ENCODE measurements around the gene MMD2. TPM values are rescaled to one million over a fixed set of nuclear protein-coding genes. Genes with fewer than 3 reads are reported as not detected.

The MMD2 gene
- total RNA-seq, 1 donor from 2014 or later, result not detected

DNA sequence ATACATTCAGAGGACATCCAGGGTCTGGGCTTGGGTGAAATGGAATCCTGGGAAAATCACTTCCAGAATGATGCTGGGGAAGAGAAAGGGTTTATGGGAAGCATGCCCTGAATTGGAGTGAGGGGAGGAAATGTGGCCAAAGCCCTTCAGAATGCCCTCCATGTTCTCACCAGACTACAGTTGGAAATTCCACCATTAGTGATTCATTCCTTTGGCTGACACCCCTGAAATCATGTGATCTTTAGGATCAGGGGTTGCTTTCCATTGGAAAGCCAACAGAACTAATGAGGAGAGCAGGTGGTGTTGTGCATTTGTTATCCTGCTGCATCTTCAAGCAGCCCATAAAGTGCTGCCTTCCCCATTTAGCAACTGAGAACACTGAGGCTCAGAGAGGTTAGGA lies 54.6 kb downstream of the MMD2 start:
- Histone ChIP-seq H4K20me1 (ENCODE audit: insufficient read depth, low read length) (no peaks in the 10 kb centered on the region), H3K9me3 (ENCODE audit: insufficient read depth, low read depth, low read length) (no peaks in the 10 kb centered on the region), H3K79me2 (ENCODE audit: insufficient read depth, low read length) (no peaks in the 10 kb centered on the region), H3K9ac (ENCODE audit: low read length) (no peak overlapping the region), H3K4me2 (ENCODE audit: low read length) (no peak overlapping the region), H3K4me1 (ENCODE audit: insufficient read depth, low read length) (no peaks in the 10 kb centered on the region), H3K36me3 (ENCODE audit: insufficient read depth, low read length) (no peaks in the 10 kb centered on the region), H3K27me3 (ENCODE audit: insufficient read depth, low read length) (no peaks in the 10 kb centered on the region), H3K4me3 (ENCODE audit: insufficient read depth, low read depth, low read length) (no peak overlapping the region), H3K27ac (ENCODE audit: low read depth, low read length) (no peak overlapping the region), H2AFZ (ENCODE audit: low read depth, low read length) (no peak overlapping the region)
- peaks cover 2% of the 10 kb centered on the region for H3K9me3 Mint-ChIP-seq (ENCODE audit: unreplicated experiment)
- TF ChIP-seq, protein P1, sequence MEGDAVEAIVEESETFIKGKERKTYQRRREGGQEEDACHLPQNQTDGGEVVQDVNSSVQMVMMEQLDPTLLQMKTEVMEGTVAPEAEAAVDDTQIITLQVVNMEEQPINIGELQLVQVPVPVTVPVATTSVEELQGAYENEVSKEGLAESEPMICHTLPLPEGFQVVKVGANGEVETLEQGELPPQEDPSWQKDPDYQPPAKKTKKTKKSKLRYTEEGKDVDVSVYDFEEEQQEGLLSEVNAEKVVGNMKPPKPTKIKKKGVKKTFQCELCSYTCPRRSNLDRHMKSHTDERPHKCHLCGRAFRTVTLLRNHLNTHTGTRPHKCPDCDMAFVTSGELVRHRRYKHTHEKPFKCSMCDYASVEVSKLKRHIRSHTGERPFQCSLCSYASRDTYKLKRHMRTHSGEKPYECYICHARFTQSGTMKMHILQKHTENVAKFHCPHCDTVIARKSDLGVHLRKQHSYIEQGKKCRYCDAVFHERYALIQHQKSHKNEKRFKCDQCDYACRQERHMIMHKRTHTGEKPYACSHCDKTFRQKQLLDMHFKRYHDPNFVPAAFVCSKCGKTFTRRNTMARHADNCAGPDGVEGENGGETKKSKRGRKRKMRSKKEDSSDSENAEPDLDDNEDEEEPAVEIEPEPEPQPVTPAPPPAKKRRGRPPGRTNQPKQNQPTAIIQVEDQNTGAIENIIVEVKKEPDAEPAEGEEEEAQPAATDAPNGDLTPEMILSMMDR (IDR thresholded peaks at IDR 0.05; ENCODE audit: insufficient read depth, low read depth, low read length), result no peak
- TF ChIP-seq EZH2 (IDR thresholded peaks at IDR 0.05; ENCODE audit: insufficient read depth, low read length), result no peak
- no peak for DNase-seq (ENCODE audit: low read depth)
- FAIRE-seq, result no peak
- no peak overlapping the region for H3K27ac Mint-ChIP-seq (ENCODE audit: unreplicated experiment)
- no peak overlapping the region for H3K4me3 Mint-ChIP-seq (ENCODE audit: unreplicated experiment)
- H3K4me1 Mint-ChIP-seq (ENCODE audit: low read depth, unreplicated experiment), result no peaks in the 10 kb centered on the region
- H3K27me3 Mint-ChIP-seq (ENCODE audit: low read depth, unreplicated experiment), result peaks cover 55% of the 10 kb centered on the region
- no peaks in the 10 kb centered on the region for H3K36me3 Mint-ChIP-seq (ENCODE audit: low read depth, unreplicated experiment)

DNA sequence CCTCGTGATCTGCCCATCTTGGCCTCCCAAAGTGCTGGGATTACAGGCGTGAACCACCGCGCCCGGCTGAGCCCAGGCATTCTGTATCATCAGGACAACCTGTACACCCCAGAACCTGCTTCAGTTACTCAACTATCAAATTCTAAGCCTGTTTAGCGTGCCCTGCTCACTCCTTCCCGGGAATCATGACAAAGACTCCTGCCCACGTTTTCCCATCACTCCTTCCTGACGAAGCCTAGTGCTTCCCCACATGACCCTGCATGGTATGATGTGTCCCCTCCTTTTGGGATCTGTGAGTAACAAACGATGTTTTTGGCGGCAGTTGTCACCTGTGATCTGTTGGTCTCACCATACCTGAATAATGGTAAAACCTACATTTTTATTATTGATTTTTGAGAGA lies 63.2 kb downstream of the MMD2 start:
- no peaks in the 10 kb centered on the region for H3K36me3 ChIP-seq (ENCODE audit: insufficient read depth, low read length)
- H2AFZ ChIP-seq (ENCODE audit: low read depth, low read length), result no peak overlapping the region
- FAIRE-seq (no peak), DNase-seq (ENCODE audit: low read depth) (no peak)
- Mint-ChIP-seq H3K27ac (ENCODE audit: unreplicated experiment) (no peak overlapping the region), H3K4me3 (ENCODE audit: unreplicated experiment) (no peak overlapping the region), H3K9me3 (ENCODE audit: unreplicated experiment) (peaks cover 10% of the 10 kb centered on the region), H3K36me3 (ENCODE audit: low read depth, unreplicated experiment) (peaks cover 3% of the 10 kb centered on the region), H3K4me1 (ENCODE audit: low read depth, unreplicated experiment) (no peaks in the 10 kb centered on the region), H3K27me3 (ENCODE audit: low read depth, unreplicated experiment) (peaks cover 18% of the 10 kb centered on the region)
- H4K20me1 ChIP-seq (ENCODE audit: insufficient read depth, low read length), result no peaks in the 10 kb centered on the region
- TF ChIP-seq, protein P1 (IDR thresholded peaks at IDR 0.05; ENCODE audit: insufficient read depth, low read depth, low read length), result no peak
- TF ChIP-seq EZH2 (IDR thresholded peaks at IDR 0.05; ENCODE audit: insufficient read depth, low read length), result no peak
- H3K4me1 ChIP-seq (ENCODE audit: insufficient read depth, low read length), result no peaks in the 10 kb centered on the region
- no peak overlapping the region for H3K4me3 ChIP-seq (ENCODE audit: insufficient read depth, low read depth, low read length)
- H3K27me3 ChIP-seq (ENCODE audit: insufficient read depth, low read length), result peaks cover 2% of the 10 kb centered on the region
- no peaks in the 10 kb centered on the region for H3K79me2 ChIP-seq (ENCODE audit: insufficient read depth, low read length)
- no peaks in the 10 kb centered on the region for H3K9me3 ChIP-seq (ENCODE audit: insufficient read depth, low read depth, low read length)
- H3K27ac ChIP-seq (ENCODE audit: low read depth, low read length), result no peak overlapping the region
- no peak overlapping the region for H3K4me2 ChIP-seq (ENCODE audit: low read length)
- no peak overlapping the region for H3K9ac ChIP-seq (ENCODE audit: low read length)

DNA sequence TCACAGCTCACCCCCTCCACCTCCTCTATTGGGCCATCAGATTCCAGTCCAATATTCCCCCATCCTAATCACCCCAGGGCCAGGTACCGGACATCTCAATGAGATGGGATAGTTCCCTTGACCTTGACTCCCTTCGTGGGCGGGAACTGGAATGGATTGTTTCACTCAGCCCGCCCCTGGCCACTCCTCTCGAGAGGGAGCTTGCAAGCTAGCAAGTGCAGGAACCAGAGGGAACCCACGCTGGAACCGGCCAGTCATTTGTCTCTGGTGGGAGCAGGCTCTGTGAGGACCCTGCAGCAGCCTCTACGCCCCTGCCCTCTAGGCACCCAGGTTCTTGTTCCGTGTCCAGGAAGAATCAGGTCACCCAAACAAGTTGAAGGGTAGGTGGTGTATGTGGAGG lies 64.5 kb downstream of the MMD2 start:
- Histone ChIP-seq H3K4me3 (ENCODE audit: insufficient read depth, low read depth, low read length) (no peak overlapping the region), H3K4me2 (ENCODE audit: low read length) (no peak overlapping the region), H3K36me3 (ENCODE audit: insufficient read depth, low read length) (no peaks in the 10 kb centered on the region), H3K4me1 (ENCODE audit: insufficient read depth, low read length) (no peaks in the 10 kb centered on the region), H3K79me2 (ENCODE audit: insufficient read depth, low read length) (no peaks in the 10 kb centered on the region), H3K9ac (ENCODE audit: low read length) (no peak overlapping the region), H3K9me3 (ENCODE audit: insufficient read depth, low read depth, low read length) (no peaks in the 10 kb centered on the region), H3K27ac (ENCODE audit: low read depth, low read length) (no peak overlapping the region), H3K27me3 (ENCODE audit: insufficient read depth, low read length) (peaks cover 2% of the 10 kb centered on the region), H4K20me1 (ENCODE audit: insufficient read depth, low read length) (no peaks in the 10 kb centered on the region), H2AFZ (ENCODE audit: low read depth, low read length) (no peak overlapping the region)
- no peak for TF ChIP-seq EZH2 (IDR thresholded peaks at IDR 0.05; ENCODE audit: insufficient read depth, low read length)
- TF ChIP-seq, protein P1 (IDR thresholded peaks at IDR 0.05; ENCODE audit: insufficient read depth, low read depth, low read length), result no peak
- H3K36me3 Mint-ChIP-seq (ENCODE audit: low read depth, unreplicated experiment), result peaks cover 3% of the 10 kb centered on the region
- H3K27ac Mint-ChIP-seq (ENCODE audit: unreplicated experiment), result no peak overlapping the region
- DNase-seq (ENCODE audit: low read depth) (no peak), FAIRE-seq (no peak)
- peaks cover 10% of the 10 kb centered on the region for H3K9me3 Mint-ChIP-seq (ENCODE audit: unreplicated experiment)
- H3K4me3 Mint-ChIP-seq (ENCODE audit: unreplicated experiment), result no peak overlapping the region
- no peaks in the 10 kb centered on the region for H3K4me1 Mint-ChIP-seq (ENCODE audit: low read depth, unreplicated experiment)
- peaks cover 21% of the 10 kb centered on the region for H3K27me3 Mint-ChIP-seq (ENCODE audit: low read depth, unreplicated experiment)
